ENCODE results near the gene C21orf58. TPM values are rescaled to one million over a fixed set of nuclear protein-coding genes. Genes with fewer than 3 reads are reported as not detected.

Gene C21orf58
- total RNA-seq, 1 experiment from 2014 or later, result 12.7 TPM

DNA sequence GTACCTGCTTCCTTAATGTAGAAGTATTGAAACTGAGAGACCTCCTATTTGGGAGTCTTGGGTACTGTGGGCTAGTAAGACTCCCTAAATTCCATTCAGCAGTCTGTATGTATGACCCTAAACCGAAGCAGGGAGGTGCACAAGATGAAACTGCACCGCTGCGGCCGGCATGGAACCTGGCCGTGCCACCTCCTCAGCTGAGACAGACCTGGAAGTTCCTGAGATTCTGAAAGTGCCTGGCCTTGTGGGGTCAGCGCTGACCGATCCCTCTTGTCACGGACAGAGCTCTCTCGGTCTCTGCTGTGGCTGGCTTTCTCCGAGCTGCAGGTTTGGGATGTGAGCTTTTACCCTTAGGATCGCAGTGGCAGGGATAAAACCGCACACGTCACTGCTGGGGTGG, 27.3 kb upstream of the C21orf58 start:
- CTCF ChIA-PET, result no interaction called here
- ATAC-seq (no peak), DNase-seq (ENCODE audit: low read depth, low spot score) (no peak)
- TF ChIP-seq POLR2AphosphoS5 (IDR thresholded peaks at IDR 0.05; ENCODE audit: low read depth, low read length) (no peak), TCF7L2 (IDR thresholded peaks at IDR 0.05; ENCODE audit: low read depth, low read length) (no peak), CTCF (IDR thresholded peaks at IDR 0.05) (no peak), SIN3A (IDR thresholded peaks at IDR 0.05; ENCODE audit: borderline replicate concordance, insufficient read depth, low read depth, low read length) (no peak)
- TF ChIP-seq, protein P1, sequence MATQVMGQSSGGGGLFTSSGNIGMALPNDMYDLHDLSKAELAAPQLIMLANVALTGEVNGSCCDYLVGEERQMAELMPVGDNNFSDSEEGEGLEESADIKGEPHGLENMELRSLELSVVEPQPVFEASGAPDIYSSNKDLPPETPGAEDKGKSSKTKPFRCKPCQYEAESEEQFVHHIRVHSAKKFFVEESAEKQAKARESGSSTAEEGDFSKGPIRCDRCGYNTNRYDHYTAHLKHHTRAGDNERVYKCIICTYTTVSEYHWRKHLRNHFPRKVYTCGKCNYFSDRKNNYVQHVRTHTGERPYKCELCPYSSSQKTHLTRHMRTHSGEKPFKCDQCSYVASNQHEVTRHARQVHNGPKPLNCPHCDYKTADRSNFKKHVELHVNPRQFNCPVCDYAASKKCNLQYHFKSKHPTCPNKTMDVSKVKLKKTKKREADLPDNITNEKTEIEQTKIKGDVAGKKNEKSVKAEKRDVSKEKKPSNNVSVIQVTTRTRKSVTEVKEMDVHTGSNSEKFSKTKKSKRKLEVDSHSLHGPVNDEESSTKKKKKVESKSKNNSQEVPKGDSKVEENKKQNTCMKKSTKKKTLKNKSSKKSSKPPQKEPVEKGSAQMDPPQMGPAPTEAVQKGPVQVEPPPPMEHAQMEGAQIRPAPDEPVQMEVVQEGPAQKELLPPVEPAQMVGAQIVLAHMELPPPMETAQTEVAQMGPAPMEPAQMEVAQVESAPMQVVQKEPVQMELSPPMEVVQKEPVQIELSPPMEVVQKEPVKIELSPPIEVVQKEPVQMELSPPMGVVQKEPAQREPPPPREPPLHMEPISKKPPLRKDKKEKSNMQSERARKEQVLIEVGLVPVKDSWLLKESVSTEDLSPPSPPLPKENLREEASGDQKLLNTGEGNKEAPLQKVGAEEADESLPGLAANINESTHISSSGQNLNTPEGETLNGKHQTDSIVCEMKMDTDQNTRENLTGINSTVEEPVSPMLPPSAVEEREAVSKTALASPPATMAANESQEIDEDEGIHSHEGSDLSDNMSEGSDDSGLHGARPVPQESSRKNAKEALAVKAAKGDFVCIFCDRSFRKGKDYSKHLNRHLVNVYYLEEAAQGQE (IDR thresholded peaks at IDR 0.05; ENCODE audit: insufficient read depth in 1 of 2, low read depth in 2 of 2, low read length in 1 of 2), result no peak
- no TSS peak for BruUV-seq (replicated peaks)
- H3K36me3 ChIP-seq (ENCODE audit: control insufficient read depth, insufficient read depth, low read length), result peaks cover 9% of the 10 kb centered on the region
- intact Hi-C loops (cut with micrococcal nuclease; ENCODE audit: unreplicated experiment), result no loop called here
- no peaks in the 10 kb centered on the region for H3K27me3 ChIP-seq (ENCODE audit: control insufficient read depth, insufficient read depth, low read length)
- H3K27ac ChIP-seq (ENCODE audit: low read length), result no peak overlapping the region
- POLR2A ChIA-PET, result no interaction called here
- no peaks in the 10 kb centered on the region for H3K9me3 ChIP-seq (ENCODE audit: control insufficient read depth, insufficient read depth, low read depth, low read length)
- H3K4me1 ChIP-seq (ENCODE audit: control insufficient read depth, insufficient read depth, low read length), result no peaks in the 10 kb centered on the region
- in situ Hi-C loops (cut with HindIII; ENCODE audit: low pct_unique_long_range_greater_than_20kb, low sequenced_read_pairs), result no loop called here
- no peak overlapping the region for H3K4me3 ChIP-seq (ENCODE audit: low read depth in 2 of 2, low read length in 2 of 2)

GRCh38 chr21:46350571-46350970, 26.9 kb upstream of the C21orf58 start:
- intact Hi-C loops (cut with micrococcal nuclease; ENCODE audit: unreplicated experiment), result no loop called here
- Histone ChIP-seq H3K27me3 (ENCODE audit: control insufficient read depth, insufficient read depth, low read length) (no peaks in the 10 kb centered on the region), H3K36me3 (ENCODE audit: control insufficient read depth, insufficient read depth, low read length) (peaks cover 10% of the 10 kb centered on the region; the same call in 1 of the 2 replicates), H3K9me3 (ENCODE audit: control insufficient read depth, insufficient read depth, low read depth, low read length) (no peaks in the 10 kb centered on the region), H3K4me1 (ENCODE audit: control insufficient read depth, insufficient read depth, low read length) (no peaks in the 10 kb centered on the region), H3K27ac (ENCODE audit: low read length) (no peak overlapping the region), H3K4me3 (ENCODE audit: low read depth in 2 of 2, low read length in 2 of 2) (no peak overlapping the region)
- no peak for DNase-seq (ENCODE audit: low read depth, low spot score)
- ATAC-seq, result no peak
- ChIA-PET CTCF (no interaction called here), POLR2A (no interaction called here)
- no TSS peak for BruUV-seq (replicated peaks)
- in situ Hi-C loops (cut with HindIII; ENCODE audit: low pct_unique_long_range_greater_than_20kb, low sequenced_read_pairs), result no loop called here
- TF ChIP-seq CTCF (IDR thresholded peaks at IDR 0.05) (no peak), POLR2AphosphoS5 (IDR thresholded peaks at IDR 0.05; ENCODE audit: low read depth, low read length) (no peak), SIN3A (IDR thresholded peaks at IDR 0.05; ENCODE audit: borderline replicate concordance, insufficient read depth, low read depth, low read length) (no peak), TCF7L2 (IDR thresholded peaks at IDR 0.05; ENCODE audit: low read depth, low read length) (no peak)
- TF ChIP-seq, protein P1 (IDR thresholded peaks at IDR 0.05; ENCODE audit: insufficient read depth in 1 of 2, low read depth in 2 of 2, low read length in 1 of 2), result no peak

Measured in Panc1 (cell line).